Calu3 (cell line): Measurements from ENCODE around the gene TPRG1. TPM values are rescaled to one million over a fixed set of nuclear protein-coding genes. Genes with fewer than 3 reads are reported as not detected.

Source experiments
- BruUV-seq: library from RNA; stranded (reverse); fragments of 400-500 nt; replicated peaks from 2 replicates; lab custom pipeline; 2021; lab: Mats Ljungman, UMichigan
- CTCF ChIA-PET: fragments of 300-600 bp; sonication (Branson Sonifier 250); formaldehyde crosslinking; loops from one replicate; lab custom pipeline; 2022; ENCODE audit warnings: antibody characterized with exemption; lab: Charles Lee
- DNase-seq: peaks from one replicate; pipeline ENCODE4 v3.0.0; 2022
- H3K27ac Mint-ChIP-seq: one replicate; pipeline ENCODE4 v1.8.0; 2022; ENCODE audit warnings: mixed read lengths; ENCODE audit not compliant: unreplicated experiment
- H3K27me3 Mint-ChIP-seq: one replicate; pipeline ENCODE4 v1.8.0; 2022; ENCODE audit warnings: mixed read lengths; ENCODE audit not compliant: unreplicated experiment
- H3K36me3 Mint-ChIP-seq: one replicate; pipeline ENCODE4 v1.8.0; 2022; ENCODE audit warnings: mild to moderate bottlenecking, moderate library complexity, mixed read lengths; ENCODE audit not compliant: insufficient read depth, unreplicated experiment
- H3K4me1 Mint-ChIP-seq: one replicate; pipeline ENCODE4 v1.8.0; 2022; ENCODE audit warnings: mild to moderate bottlenecking, low read depth, mixed read lengths; ENCODE audit not compliant: unreplicated experiment
- H3K4me3 Mint-ChIP-seq: one replicate; pipeline ENCODE4 v1.8.0; 2022; ENCODE audit warnings: mild to moderate bottlenecking, low read depth, moderate library complexity, mixed read lengths; ENCODE audit not compliant: unreplicated experiment
- H3K9me3 Mint-ChIP-seq: one replicate; pipeline ENCODE4 v1.8.0; 2022; ENCODE audit warnings: low read depth, mixed read lengths; ENCODE audit not compliant: unreplicated experiment
- CTCF ChIP-seq: fragments of 200-600 bp; IDR thresholded peaks from one replicate; pipeline ENCODE4 v1.8.0; 2022; ENCODE audit warnings: antibody characterized with exemption; ENCODE audit not compliant: unreplicated experiment
- intact Hi-C: fragments of 100-400 bp; cut with micrococcal nuclease; formaldehyde crosslinking; loops from one replicate; pipeline ENCODE4 v1.10.0; 2022; ENCODE audit not compliant: unreplicated experiment
- total RNA-seq: library from RNA; stranded (reverse); gene quantifications from 2 replicates; pipeline ENCODE4 v1.2.3, GENCODE V29; 2022

The TPRG1 gene
- total RNA-seq, 1 experiment from 2014 or later = 1.2 TPM

- no peak overlapping the region for H3K27ac Mint-ChIP-seq
- no TSS peak for BruUV-seq
- DNase-seq = no peak
- no peak overlapping the region for H3K4me3 Mint-ChIP-seq
- H3K9me3 Mint-ChIP-seq = no peaks in the 10 kb centered on the region
- peaks cover 35% of the 10 kb centered on the region for H3K4me1 Mint-ChIP-seq
- intact Hi-C loops = loop anchor here (1.0 to 5.0 kb wide), 5 partner anchors 65 to 1494 kb away; no protein-coding TSS in a partner anchor
- TF ChIP-seq CTCF = no peak
- CTCF ChIA-PET = interaction anchor here (0.9 to 2.6 kb wide), 7 partner anchors 18 to 716 kb away, joined by 3 to 13 read pairs (median 4); partner anchors contain the start of gene TPRG1
- no peaks in the 10 kb centered on the region for H3K27me3 Mint-ChIP-seq
- H3K36me3 Mint-ChIP-seq = no peaks in the 10 kb centered on the region
These were observed 61.0 kb downstream of the TPRG1 start for GRCh38 chr3:189232790-189233189.

DNA sequence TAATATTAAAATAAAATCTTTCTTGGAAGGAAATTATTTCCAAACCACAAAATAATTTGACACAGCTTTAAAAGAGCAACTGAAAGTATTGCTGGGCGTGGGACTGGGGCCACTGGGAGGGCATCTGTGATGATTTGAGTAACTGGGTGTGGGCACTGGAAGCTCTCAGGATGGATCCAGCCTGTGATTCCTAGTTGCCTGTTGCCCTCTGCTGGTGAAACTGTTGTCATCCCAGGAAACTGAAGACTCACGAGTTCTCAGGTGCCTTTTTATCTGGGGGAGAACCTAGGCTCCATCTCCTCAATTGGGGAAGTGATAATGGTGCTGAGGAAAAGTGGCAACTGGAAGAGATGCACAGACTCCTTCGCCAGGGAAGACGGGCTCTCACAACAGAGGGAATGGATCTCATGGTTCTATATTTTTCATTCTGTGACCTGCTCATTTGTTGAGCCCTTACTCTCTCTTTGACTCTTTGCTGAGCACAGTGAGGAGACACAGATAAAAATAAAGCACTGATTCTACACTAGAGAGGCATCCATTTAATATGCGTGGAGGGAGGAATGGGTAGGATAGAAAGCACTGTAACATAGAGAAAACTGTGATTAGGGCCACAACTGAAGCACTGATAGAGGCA is 61.6 kb downstream of the TPRG1 start:
- Mint-ChIP-seq H3K27ac (no peak overlapping the region), H3K4me3 (no peak overlapping the region), H3K36me3 (no peaks in the 10 kb centered on the region), H3K4me1 (peaks cover 35% of the 10 kb centered on the region), H3K9me3 (no peaks in the 10 kb centered on the region), H3K27me3 (no peaks in the 10 kb centered on the region)
- TF ChIP-seq CTCF = peak; percentile 83
- CTCF ChIA-PET = interaction anchor here (0.9 to 2.6 kb wide), 8 partner anchors 18 to 1495 kb away, joined by 3 to 13 read pairs (median 4); partner anchors contain the start of gene TPRG1
- intact Hi-C loops = loop anchor here (1.0 to 5.0 kb wide), 5 partner anchors 66 to 1495 kb away; no protein-coding TSS in a partner anchor
- BruUV-seq = no TSS peak
- peak; percentile 84 for DNase-seq

GRCh38 chr3:189235214-189235613 is 63.4 kb downstream of the TPRG1 start:
- H3K27me3 Mint-ChIP-seq = no peaks in the 10 kb centered on the region
- no peak overlapping the region for H3K27ac Mint-ChIP-seq
- no peaks in the 10 kb centered on the region for H3K9me3 Mint-ChIP-seq

DNA sequence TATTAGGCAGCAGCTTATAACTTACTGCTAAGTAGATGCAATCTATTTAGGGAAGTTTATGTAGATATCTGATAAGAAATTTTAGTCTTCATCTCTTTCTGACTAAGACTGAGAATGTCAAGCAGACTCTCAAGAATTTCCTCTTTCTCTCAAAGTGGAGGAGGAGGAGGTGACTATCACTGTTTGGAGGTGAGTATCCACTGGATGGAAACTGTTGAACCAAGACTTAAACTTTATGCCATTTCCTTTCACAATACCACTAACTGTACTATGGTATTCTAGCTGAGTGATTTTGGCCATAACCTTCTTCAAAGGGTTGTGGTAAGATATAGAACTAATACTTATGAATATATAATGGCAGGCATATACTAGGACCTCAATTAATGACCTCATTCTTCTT is 64.6 kb downstream of the TPRG1 start:
- Mint-ChIP-seq H3K4me1 (peaks cover 15% of the 10 kb centered on the region), H3K36me3 (no peaks in the 10 kb centered on the region), H3K27ac (no peak overlapping the region), H3K4me3 (no peak overlapping the region), H3K9me3 (no peaks in the 10 kb centered on the region), H3K27me3 (no peaks in the 10 kb centered on the region)
- BruUV-seq = no TSS peak
- DNase-seq = no peak
- no peak for TF ChIP-seq CTCF
- CTCF ChIA-PET = no interaction called here
- intact Hi-C loops = no loop called here

More at GRCh38 chr3:189235214-189235613, 63.4 kb downstream of the TPRG1 start:
- intact Hi-C loops = no loop called here
- no TSS peak for BruUV-seq
- no peak for TF ChIP-seq CTCF
- DNase-seq = no peak
- Mint-ChIP-seq H3K4me3 (no peak overlapping the region), H3K36me3 (no peaks in the 10 kb centered on the region), H3K4me1 (peaks cover 20% of the 10 kb centered on the region)
- CTCF ChIA-PET = interaction anchor here (2.6 kb wide), 1 partner anchor 194 kb away, joined by 13 read pairs; no protein-coding TSS in a partner anchor
